ENCODE results near the gene HOXA1.

DNA sequence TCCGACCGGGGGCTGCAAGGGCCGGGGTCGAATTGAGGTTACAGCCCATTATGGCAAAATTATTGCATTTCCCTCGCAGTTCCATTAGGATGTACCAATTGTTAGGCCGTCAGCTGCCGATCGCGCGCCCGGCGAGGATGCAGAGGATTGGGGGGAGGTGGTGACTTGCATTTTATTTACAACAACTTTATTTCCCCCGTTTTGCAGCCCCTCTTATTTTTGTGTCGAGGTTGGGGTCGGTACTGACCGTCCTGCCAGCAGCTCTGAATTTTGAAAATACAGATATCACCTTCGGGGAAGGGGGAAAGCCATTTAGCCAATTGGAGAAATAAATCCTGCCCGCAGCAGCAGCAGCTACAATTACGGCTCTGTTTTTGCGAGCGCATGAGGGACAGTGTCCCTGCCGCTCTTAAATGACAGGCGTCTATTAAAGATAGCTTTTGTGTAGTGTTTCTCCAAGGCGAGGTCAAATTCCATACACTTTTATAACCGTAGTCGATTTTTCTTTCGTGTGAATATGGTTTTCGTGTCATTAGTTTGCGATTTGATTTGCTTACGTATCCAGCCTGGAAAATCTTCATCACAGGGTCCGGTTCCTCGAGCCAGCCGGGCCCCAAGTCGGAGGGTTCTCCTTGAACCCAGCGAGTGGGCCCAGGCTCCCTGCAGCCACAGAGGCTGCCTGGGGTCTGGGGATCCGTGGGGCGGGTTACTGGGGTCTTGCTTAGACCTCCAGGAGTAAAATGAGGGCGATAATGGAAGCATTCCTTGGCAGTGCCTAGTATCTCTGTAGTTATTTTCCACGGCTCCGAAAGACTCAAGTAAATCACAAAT lies 48.4 kb upstream of the HOXA1 start:
- TF ChIP-seq BHLHE40 (IDR thresholded peaks at IDR 0.05; ENCODE audit: low read depth, low read length) (no peak), SMC3 (IDR thresholded peaks at IDR 0.05; ENCODE audit: low read depth, low read length) (no peak)
- TF ChIP-seq, protein P1, sequence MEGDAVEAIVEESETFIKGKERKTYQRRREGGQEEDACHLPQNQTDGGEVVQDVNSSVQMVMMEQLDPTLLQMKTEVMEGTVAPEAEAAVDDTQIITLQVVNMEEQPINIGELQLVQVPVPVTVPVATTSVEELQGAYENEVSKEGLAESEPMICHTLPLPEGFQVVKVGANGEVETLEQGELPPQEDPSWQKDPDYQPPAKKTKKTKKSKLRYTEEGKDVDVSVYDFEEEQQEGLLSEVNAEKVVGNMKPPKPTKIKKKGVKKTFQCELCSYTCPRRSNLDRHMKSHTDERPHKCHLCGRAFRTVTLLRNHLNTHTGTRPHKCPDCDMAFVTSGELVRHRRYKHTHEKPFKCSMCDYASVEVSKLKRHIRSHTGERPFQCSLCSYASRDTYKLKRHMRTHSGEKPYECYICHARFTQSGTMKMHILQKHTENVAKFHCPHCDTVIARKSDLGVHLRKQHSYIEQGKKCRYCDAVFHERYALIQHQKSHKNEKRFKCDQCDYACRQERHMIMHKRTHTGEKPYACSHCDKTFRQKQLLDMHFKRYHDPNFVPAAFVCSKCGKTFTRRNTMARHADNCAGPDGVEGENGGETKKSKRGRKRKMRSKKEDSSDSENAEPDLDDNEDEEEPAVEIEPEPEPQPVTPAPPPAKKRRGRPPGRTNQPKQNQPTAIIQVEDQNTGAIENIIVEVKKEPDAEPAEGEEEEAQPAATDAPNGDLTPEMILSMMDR (conservative IDR thresholded peaks at IDR 0.05; ENCODE audit: low read depth, low read length), result no peak

Measured in IMR-90 (cell line).